HEK293T (cell line): ENCODE data around the gene NHLH1.

Experiments
- CTCF ChIA-PET: fragments of 350-600 bp; formaldehyde crosslinking; extraction: SDS; loops from one replicate; lab custom pipeline; 2021; ENCODE audit warnings: antibody characterized with exemption, inconsistent platforms; lab: Yijun Ruan, JAX
- POLR2A ChIA-PET: fragments of 350-600 bp; formaldehyde crosslinking; extraction: SDS; loops from one replicate; lab custom pipeline; 2020; ENCODE audit warnings: antibody characterized with exemption, inconsistent platforms; lab: Yijun Ruan, JAX
- DNase-seq: peaks from one replicate; pipeline ENCODE4 v3.0.0; 2012; ENCODE audit warnings: mixed read lengths; ENCODE audit errors: extremely low spot score
- ARNT ChIP-seq: fragments of 450-650 bp; IDR thresholded peaks from 2 replicates; pipeline ENCODE4 v1.6.1; 2017; ENCODE audit warnings: mild to moderate bottlenecking
- BHLHE40 ChIP-seq: fragments of 450-650 bp; IDR thresholded peaks from 2 replicates; pipeline ENCODE4 v1.6.1; 2016; ENCODE audit warnings: mild to moderate bottlenecking, moderate library complexity, borderline replicate concordance
- CTBP1 ChIP-seq: fragments of 450-650 bp; IDR thresholded peaks from 2 replicates; pipeline ENCODE4 v1.6.1; 2016; ENCODE audit warnings: borderline replicate concordance
- ELF4 ChIP-seq: fragments of 450-650 bp; IDR thresholded peaks from 2 replicates; pipeline ENCODE4 v1.6.1; 2017; ENCODE audit warnings: antibody characterized with exemption
- FOXA1 ChIP-seq: fragments of 450-650 bp; IDR thresholded peaks from 2 replicates; pipeline ENCODE4 v1.6.1; 2016; ENCODE audit warnings: mild to moderate bottlenecking
- FOXK2 ChIP-seq: fragments of 450-650 bp; IDR thresholded peaks from 2 replicates; pipeline ENCODE4 v1.6.1; 2016; ENCODE audit warnings: mild to moderate bottlenecking
- FOXM1 ChIP-seq: fragments of 450-650 bp; IDR thresholded peaks from 2 replicates; pipeline ENCODE4 v1.6.1; 2017; ENCODE audit warnings: mild to moderate bottlenecking, borderline replicate concordance
- HDGF ChIP-seq: fragments of 450-650 bp; IDR thresholded peaks from 2 replicates; pipeline ENCODE4 v1.6.1; 2017; ENCODE audit warnings: antibody characterized with exemption, borderline replicate concordance
- L3MBTL2 ChIP-seq: fragments of 450-650 bp; conservative IDR thresholded peaks from 2 replicates; pipeline ENCODE4 v1.6.1; 2016; ENCODE audit warnings: mild to moderate bottlenecking
- LEF1 ChIP-seq: fragments of 450-650 bp; IDR thresholded peaks from 2 replicates; pipeline ENCODE4 v1.6.1; 2017; ENCODE audit warnings: mild to moderate bottlenecking, borderline replicate concordance
- NFRKB ChIP-seq: fragments of 450-650 bp; IDR thresholded peaks from 2 replicates; pipeline ENCODE4 v1.6.1; 2016; ENCODE audit warnings: mild to moderate bottlenecking, moderate library complexity
- PKNOX1 ChIP-seq: fragments of 450-650 bp; IDR thresholded peaks from 2 replicates; pipeline ENCODE4 v1.6.1; 2016
- SP1 ChIP-seq: fragments of 450-650 bp; IDR thresholded peaks from 2 replicates; pipeline ENCODE4 v1.6.1; 2017
- SUZ12 ChIP-seq: fragments of 450-650 bp; IDR thresholded peaks from 2 replicates; pipeline ENCODE4 v1.6.1; 2016; ENCODE audit warnings: mild to moderate bottlenecking
- TARDBP ChIP-seq: fragments of 450-650 bp; IDR thresholded peaks from 2 replicates; pipeline ENCODE4 v1.6.1; 2016
- ZNF384 ChIP-seq: fragments of 450-650 bp; IDR thresholded peaks from 2 replicates; pipeline ENCODE4 v1.6.1; 2016

NHLH1 gene

GRCh38 chr1:160344241-160344640 is 22.6 kb upstream of the NHLH1 start:
- CTCF ChIA-PET, result no interaction called here
- no peak for TF ChIP-seq HDGF
- TF ChIP-seq NFRKB, result no peak
- no peak for TF ChIP-seq LEF1
- TF ChIP-seq CTBP1, result no peak
- no peak for TF ChIP-seq PKNOX1
- no peak for TF ChIP-seq ELF4
- POLR2A ChIA-PET, result no interaction called here
- DNase-seq, result no peak

GRCh38 chr1:160344936-160345335 is 21.9 kb upstream of the NHLH1 start:
- DNase-seq, result no peak
- ChIA-PET CTCF (no interaction called here), POLR2A (no interaction called here)
- TF ChIP-seq FOXM1 (no peak), CTBP1 (no peak), ZNF384 (no peak), ELF4 (no peak), BHLHE40 (no peak), SUZ12 (no peak), FOXK2 (no peak), LEF1 (no peak), L3MBTL2 (no peak), ARNT (no peak), NFRKB (no peak), FOXA1 (no peak), HDGF (no peak), TARDBP (no peak)

GRCh38 chr1:160346463-160346862 is 20.4 kb upstream of the NHLH1 start:
- no peak for DNase-seq
- POLR2A ChIA-PET, result no interaction called here
- CTCF ChIA-PET, result interaction anchor here (0.6 kb wide), 1 partner anchor 112 kb away, joined by 3 read pairs; no protein-coding TSS in a partner anchor
- TF ChIP-seq ZNF384, result peak; percentile 64
- no peak for TF ChIP-seq FOXM1

- no peak for DNase-seq
- CTCF ChIA-PET, result no interaction called here
- POLR2A ChIA-PET, result no interaction called here
These were observed 19.9 kb upstream of the NHLH1 start for GRCh38 chr1:160346958-160347357.

GRCh38 chr1:160351629-160352028 is 15.2 kb upstream of the NHLH1 start:
- ChIA-PET CTCF (interaction anchor here (0.8 to 5.5 kb wide), 2 partner anchors 24 to 60 kb away, joined by 3 to 45 read pairs; no protein-coding TSS in a partner anchor), POLR2A (no interaction called here)
- no peak for TF ChIP-seq FOXM1
- TF ChIP-seq PKNOX1, result no peak
- TF ChIP-seq FOXA1, result no peak
- no peak for DNase-seq

More at GRCh38 chr1:160346958-160347357, 19.9 kb upstream of the NHLH1 start:
- TF ChIP-seq ZNF384, result no peak
- TF ChIP-seq FOXM1, result no peak
- no peak for TF ChIP-seq FOXA1
- no peak for TF ChIP-seq ELF4
- TF ChIP-seq TARDBP, result no peak
- no peak for TF ChIP-seq HDGF
- no peak for TF ChIP-seq SP1
- no peak for TF ChIP-seq NFRKB
- no peak for TF ChIP-seq BHLHE40
- no peak for TF ChIP-seq LEF1

GRCh38 chr1:160352555-160352954 is 14.3 kb upstream of the NHLH1 start:
- TF ChIP-seq FOXM1 (no peak), CTBP1 (no peak)
- CTCF ChIA-PET, result interaction anchor here (5.5 kb wide), 1 partner anchor 23 kb away, joined by 45 read pairs; no protein-coding TSS in a partner anchor
- no peak for DNase-seq
- POLR2A ChIA-PET, result interaction anchor here (1.2 to 2.3 kb wide), 2 partner anchors 10 to 15 kb away, joined by 3 to 11 read pairs; no protein-coding TSS in a partner anchor

GRCh38 chr1:160353223-160353622 is 13.6 kb upstream of the NHLH1 start:
- ChIA-PET CTCF (interaction anchor here (0.6 to 5.5 kb wide), 3 partner anchors 10 to 56 kb away, joined by 3 to 45 read pairs (median 4); no protein-coding TSS in a partner anchor), POLR2A (interaction anchor here (0.5 to 2.3 kb wide), 3 partner anchors 9 to 17 kb away, joined by 3 to 11 read pairs (median 3); no protein-coding TSS in a partner anchor)
- no peak for TF ChIP-seq ELF4
- TF ChIP-seq FOXM1, result no peak
- no peak for TF ChIP-seq ARNT
- no peak for TF ChIP-seq HDGF
- no peak for TF ChIP-seq SUZ12
- no peak for DNase-seq
